OCI-LY1 (cell line): ENCODE measurements around the gene C3orf22.

Source experiments
- H2AFZ ChIP-seq: fragments of 200-600 bp; sonication (generic), shearing (Covaris generic); 2 replicates; pipeline ENCODE4 v1.6.0; 2014; ENCODE audit warnings: antibody characterized with exemption, mild to moderate bottlenecking, low read length
- H3F3A ChIP-seq: fragments of 200-600 bp; sonication (generic), shearing (Covaris generic); 2 replicates; pipeline ENCODE4 v1.6.0; 2014; ENCODE audit warnings: mild to moderate bottlenecking, antibody characterized with exemption, low read length, moderate library complexity; ENCODE audit not compliant: insufficient read depth
- H3K27ac ChIP-seq: fragments of 200-600 bp; sonication (generic); 2 replicates; pipeline ENCODE4 v1.5.1; 2014; ENCODE audit warnings: low read length, mixed run types, mild to moderate bottlenecking, low read depth; ENCODE audit not compliant: poor library complexity, severe bottlenecking
- H3K27me3 ChIP-seq: fragments of 200-600 bp; sonication (generic); 2 replicates; pipeline ENCODE4 v1.6.0; 2014; ENCODE audit warnings: antibody characterized with exemption, mild to moderate bottlenecking, low read length, moderate library complexity; ENCODE audit not compliant: insufficient read depth
- H3K36me3 ChIP-seq: fragments of 200-600 bp; sonication (generic); 2 replicates; pipeline ENCODE4 v1.6.1; 2014; ENCODE audit warnings: mild to moderate bottlenecking, antibody characterized with exemption, low read length, moderate library complexity, mixed read lengths; ENCODE audit not compliant: insufficient read depth
- H3K4me1 ChIP-seq: fragments of 200-600 bp; sonication (generic); 2 replicates; pipeline ENCODE4 v1.5.1; 2014; ENCODE audit warnings: mild to moderate bottlenecking, low read length, moderate library complexity; ENCODE audit not compliant: insufficient read depth, severe bottlenecking
- H3K4me2 ChIP-seq: fragments of 200-600 bp; sonication (generic), shearing (Covaris generic); 2 replicates; pipeline ENCODE4 v1.6.1; 2014; ENCODE audit warnings: low read length
- H3K4me3 ChIP-seq: fragments of 200-600 bp; sonication (generic); 2 replicates; pipeline ENCODE4 v1.5.1; 2014; ENCODE audit warnings: low read length, low read depth, mild to moderate bottlenecking, mixed read lengths; ENCODE audit not compliant: poor library complexity, severe bottlenecking
- H3K79me2 ChIP-seq: fragments of 200-600 bp; shearing (Covaris generic); 2 replicates; pipeline ENCODE4 v1.6.1; 2016; ENCODE audit warnings: mixed run types, low read length, mixed read lengths; ENCODE audit not compliant: insufficient read depth
- H3K9ac ChIP-seq: fragments of 200-600 bp; sonication (generic), shearing (Covaris generic); 2 replicates; pipeline ENCODE4 v1.6.1; 2014; ENCODE audit warnings: mild to moderate bottlenecking, low read length, mixed read lengths
- H3K9me2 ChIP-seq: fragments of 200-600 bp; sonication (generic), shearing (Covaris generic); 2 replicates; pipeline ENCODE4 v1.6.1; 2014; ENCODE audit warnings: low read depth, mild to moderate bottlenecking, low read length, mixed read lengths
- H3K9me3 ChIP-seq: fragments of 200-600 bp; shearing (Covaris generic); 2 replicates; pipeline ENCODE4 v1.6.1; 2014; ENCODE audit warnings: low read length, mixed read lengths
- H4K20me1 ChIP-seq: fragments of 200-600 bp; sonication (generic), shearing (Covaris generic); 2 replicates; pipeline ENCODE4 v1.6.0; 2016; ENCODE audit warnings: mild to moderate bottlenecking, low read length; ENCODE audit not compliant: insufficient read depth
- CTCF ChIP-seq: fragments of 200-600 bp; sonication (generic), shearing (Covaris generic); IDR thresholded peaks from 2 replicates; pipeline ENCODE4 v1.5.1; 2017; ENCODE audit warnings: mild to moderate bottlenecking, antibody characterized with exemption, low read length, moderate library complexity, mixed read lengths
- EZH2 ChIP-seq: fragments of 200-600 bp; sonication (generic), shearing (Covaris generic); IDR thresholded peaks from 2 replicates; pipeline ENCODE4 v1.8.0; 2017; ENCODE audit warnings: borderline replicate concordance, mixed run types, mild to moderate bottlenecking, antibody characterized with exemption, low read length, moderate library complexity, mixed read lengths

Gene C3orf22

DNA sequence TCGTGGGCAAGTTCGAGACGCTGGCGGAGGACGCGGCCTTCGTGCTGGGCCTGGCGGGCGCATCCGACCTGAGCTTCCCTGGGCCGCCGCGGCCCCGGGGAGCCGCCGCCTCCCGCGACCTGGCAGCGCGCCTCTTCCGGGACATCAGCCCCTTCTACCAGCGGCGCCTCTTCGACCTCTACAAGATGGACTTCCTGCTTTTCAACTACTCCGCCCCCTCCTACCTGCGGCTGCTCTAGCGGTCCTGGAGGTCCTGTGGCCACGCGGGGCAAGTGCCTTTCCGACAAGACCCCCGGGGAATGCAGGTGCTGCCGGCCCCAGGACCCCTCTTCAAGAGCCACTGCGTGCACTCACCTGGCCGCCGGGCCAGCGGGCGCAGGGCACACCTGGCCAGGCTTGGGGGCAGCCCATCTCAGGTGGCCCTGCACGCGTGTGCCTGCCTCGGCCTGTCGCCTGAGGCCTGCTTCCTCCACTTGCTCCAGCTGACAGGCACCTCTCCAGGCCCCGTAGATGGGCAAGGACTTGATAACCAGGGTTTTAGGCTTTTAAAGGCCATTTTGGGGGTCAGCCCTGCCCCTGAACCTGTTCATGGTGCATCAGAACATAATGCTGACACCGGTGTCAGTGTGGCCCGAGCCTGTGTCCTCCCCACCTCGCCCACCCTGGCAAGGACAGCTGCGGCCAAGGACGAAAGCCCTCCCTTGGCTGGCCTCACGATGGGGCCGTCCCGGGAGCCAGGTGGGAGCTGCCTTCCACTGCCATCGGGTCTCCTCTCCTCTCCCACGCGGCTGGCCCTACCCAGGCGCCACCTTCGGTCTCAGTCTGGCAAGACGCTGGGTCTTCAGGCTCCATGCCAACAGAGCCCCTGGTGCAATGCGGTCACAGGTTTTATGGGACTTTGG lies 16.1 kb downstream of the C3orf22 start:
- Histone ChIP-seq H4K20me1 (no peaks in the 10 kb centered on the region), H3K4me3 (no peak overlapping the region), H3K9me2 (no peaks in the 10 kb centered on the region), H3F3A (no peaks in the 10 kb centered on the region), H3K36me3 (no peaks in the 10 kb centered on the region), H3K79me2 (no peaks in the 10 kb centered on the region), H2AFZ (no peak overlapping the region), H3K27ac (no peak overlapping the region), H3K4me2 (no peak overlapping the region), H3K27me3 (no peaks in the 10 kb centered on the region), H3K9ac (no peak overlapping the region), H3K4me1 (no peaks in the 10 kb centered on the region), H3K9me3 (no peaks in the 10 kb centered on the region)
- TF ChIP-seq EZH2 (no peak), CTCF (no peak)

- H4K20me1 ChIP-seq = no peaks in the 10 kb centered on the region
- TF ChIP-seq CTCF = no peak
- TF ChIP-seq EZH2 = no peak
- H3F3A ChIP-seq = no peaks in the 10 kb centered on the region
- no peak overlapping the region for H3K27ac ChIP-seq
- no peaks in the 10 kb centered on the region for H3K27me3 ChIP-seq
- H3K36me3 ChIP-seq = no peaks in the 10 kb centered on the region
- H3K9me3 ChIP-seq = no peaks in the 10 kb centered on the region
- no peak overlapping the region for H3K4me3 ChIP-seq
- H3K4me2 ChIP-seq = no peak overlapping the region
- H3K9me2 ChIP-seq = no peaks in the 10 kb centered on the region
- no peaks in the 10 kb centered on the region for H3K4me1 ChIP-seq
- no peaks in the 10 kb centered on the region for H3K79me2 ChIP-seq
- no peak overlapping the region for H3K9ac ChIP-seq
- no peak overlapping the region for H2AFZ ChIP-seq
Observed at GRCh38 chr3:126541628-126542339, 16.9 kb downstream of the C3orf22 start.

DNA sequence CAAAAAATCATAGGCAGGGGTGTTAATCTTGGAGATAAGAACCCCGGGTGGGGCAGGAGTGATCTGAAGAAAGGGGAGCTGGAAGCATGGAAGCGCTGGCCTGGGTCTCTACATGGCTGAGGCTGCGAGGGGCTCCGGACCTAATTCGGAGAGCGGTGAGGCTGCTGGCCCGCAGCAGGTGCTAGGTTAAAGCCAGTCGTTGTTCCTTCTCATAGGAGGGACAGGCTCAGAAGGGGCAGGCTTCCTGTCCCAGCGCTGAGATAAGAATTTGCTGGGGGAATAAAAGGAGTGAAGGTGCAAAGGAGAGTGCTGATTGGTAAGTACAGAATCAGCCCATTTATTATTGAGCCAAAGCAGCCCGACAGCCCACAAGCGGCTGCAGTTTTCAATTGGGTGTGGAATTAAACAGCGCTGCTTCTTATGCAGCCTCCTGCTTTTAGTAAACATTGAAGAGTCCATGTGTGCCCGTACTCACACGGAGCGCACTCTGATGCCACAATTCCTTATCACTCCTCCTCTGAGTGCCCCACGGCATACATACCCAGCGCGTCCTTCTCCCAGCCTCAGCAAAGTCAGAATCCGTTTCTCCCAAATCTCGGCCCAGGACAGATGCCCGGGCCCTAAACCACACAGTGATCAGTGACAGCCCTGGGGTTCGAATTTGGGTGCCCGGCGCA lies 17.6 kb downstream of the C3orf22 start:
- Histone ChIP-seq H3K4me1 (no peaks in the 10 kb centered on the region), H3K9me3 (no peaks in the 10 kb centered on the region), H3K79me2 (no peaks in the 10 kb centered on the region), H3K9ac (no peak overlapping the region), H2AFZ (no peak overlapping the region), H3K4me2 (no peak overlapping the region), H3K4me3 (no peak overlapping the region), H3K27ac (no peak overlapping the region), H3K27me3 (no peaks in the 10 kb centered on the region), H4K20me1 (no peaks in the 10 kb centered on the region), H3K9me2 (no peaks in the 10 kb centered on the region), H3F3A (no peaks in the 10 kb centered on the region), H3K36me3 (no peaks in the 10 kb centered on the region)
- TF ChIP-seq CTCF (no peak), EZH2 (no peak)
